Mesendoderm (in vitro differentiated cells): Measurements from ENCODE around the gene PILRA.
A peak's percentile ranks its signal among the peaks of the same experiment; 100 is the strongest.

Source experiments
- DNase-seq: peaks from one replicate; pipeline ENCODE4 v3.0.0; 2013
- H2AK5ac ChIP-seq: 2 replicates; pipeline ENCODE4 v1.6.1; 2013; ENCODE audit warnings: low read length, inconsistent platforms
- H2BK120ac ChIP-seq: 2 replicates; pipeline ENCODE4 v1.6.1; 2013; ENCODE audit warnings: low read depth, mild to moderate bottlenecking, low read length, moderate library complexity, mixed read lengths
- H2BK15ac ChIP-seq: replicated peaks from 2 replicates; pipeline ENCODE4 v1.6.1; 2013; ENCODE audit warnings: low read depth, mild to moderate bottlenecking, moderate library complexity
- H2BK5ac ChIP-seq: 2 replicates; pipeline ENCODE4 v1.6.1; 2013; ENCODE audit warnings: low read length, inconsistent platforms
- H3K18ac ChIP-seq: 2 replicates; pipeline ENCODE4 v1.6.1; 2013; ENCODE audit warnings: mild to moderate bottlenecking, low read length, mixed read lengths
- H3K23ac ChIP-seq: one replicate; pipeline ENCODE4 v1.6.1; 2013; ENCODE audit warnings: low read length
- H3K27ac ChIP-seq: 2 replicates; pipeline ENCODE4 v1.5.1; 2013; ENCODE audit warnings: low read depth, mild to moderate bottlenecking, inconsistent platforms, low read length, moderate library complexity
- H3K27me3 ChIP-seq: 2 replicates; pipeline ENCODE4 v1.6.1; 2013; ENCODE audit warnings: low read length, control low read depth, mild to moderate bottlenecking, inconsistent platforms; ENCODE audit not compliant: insufficient read depth, poor library complexity
- H3K36me3 ChIP-seq: 2 replicates; pipeline ENCODE4 v1.6.1; 2013; ENCODE audit warnings: low read length, inconsistent platforms; ENCODE audit not compliant: control insufficient read depth, insufficient read depth
- H3K4ac ChIP-seq: one replicate; pipeline ENCODE4 v1.6.1; 2013; ENCODE audit warnings: low read depth, mild to moderate bottlenecking, low read length, moderate library complexity
- H3K4me1 ChIP-seq: 2 replicates; pipeline ENCODE4 v1.6.1; 2013; ENCODE audit warnings: low read depth, low read length, inconsistent platforms; ENCODE audit not compliant: control insufficient read depth
- H3K4me2 ChIP-seq: 2 replicates; pipeline ENCODE4 v1.6.1; 2013; ENCODE audit warnings: low read length
- H3K4me3 ChIP-seq: 2 replicates; pipeline ENCODE4 v1.5.1; 2013; ENCODE audit warnings: mild to moderate bottlenecking, low read length
- H3K56ac ChIP-seq: one replicate; pipeline ENCODE4 v1.6.1; 2013; ENCODE audit warnings: low read length
- H3K79me1 ChIP-seq: 2 replicates; pipeline ENCODE4 v1.6.1; 2013; ENCODE audit warnings: low read length, inconsistent platforms
- H3K79me2 ChIP-seq: 2 replicates; pipeline ENCODE4 v1.6.1; 2013; ENCODE audit warnings: mild to moderate bottlenecking, low read length; ENCODE audit not compliant: control insufficient read depth, insufficient read depth
- H3K9ac ChIP-seq: 2 replicates; pipeline ENCODE4 v1.6.1; 2013; ENCODE audit warnings: low read length, inconsistent platforms
- H4K5ac ChIP-seq: one replicate; pipeline ENCODE4 v1.6.1; 2013; ENCODE audit warnings: low read length
- H4K8ac ChIP-seq: one replicate; pipeline ENCODE4 v1.6.1; 2013; ENCODE audit warnings: low read depth, mild to moderate bottlenecking, control low read depth, low read length, moderate library complexity
- WGBS: extraction: QIAGEN DNeasy Blood & Tissue Kit; methylation state at CpG from one replicate; pipeline ENCODE4 v1.1.7; 2013; ENCODE audit warnings: low lambda C conversion rate, missing lambda C conversion rate; ENCODE audit not compliant: insufficient coverage; ENCODE audit errors: extremely low coverage; 5-methylcytosine and 5-hydroxymethylcytosine counted together

PILRA gene

GRCh38 chr7:100432621-100433275, 59.5 kb downstream of the PILRA start:
- no peak overlapping the region for H2BK120ac ChIP-seq
- DNase-seq = no peak
- H3K4ac ChIP-seq = no peak overlapping the region
- H3K9ac ChIP-seq = peak overlapping the region; percentile 80
- peak overlapping the region; percentile 6 for H3K4me2 ChIP-seq
- no peak overlapping the region for H3K4me3 ChIP-seq
- H3K79me2 ChIP-seq = peaks cover 48% of the 10 kb centered on the region
- peaks cover 12% of the 10 kb centered on the region for H3K4me1 ChIP-seq
- H2BK15ac ChIP-seq = no peak overlapping the region
- peak overlapping the region; percentile 26 for H3K27ac ChIP-seq
- no peak overlapping the region for H2AK5ac ChIP-seq
- no peaks in the 10 kb centered on the region for H3K27me3 ChIP-seq
- peaks cover 30% of the 10 kb centered on the region for H3K79me1 ChIP-seq
- no CpG with 5 or more reads among the region's 21 CpGs for WGBS
- no peak overlapping the region for H4K8ac ChIP-seq
- H3K23ac ChIP-seq = no peak overlapping the region
- peaks cover 5% of the 10 kb centered on the region for H3K36me3 ChIP-seq
- no peak overlapping the region for H4K5ac ChIP-seq
- H3K56ac ChIP-seq = peak overlapping the region; percentile 90
- H3K18ac ChIP-seq = no peak overlapping the region
- H2BK5ac ChIP-seq = no peak overlapping the region

DNA sequence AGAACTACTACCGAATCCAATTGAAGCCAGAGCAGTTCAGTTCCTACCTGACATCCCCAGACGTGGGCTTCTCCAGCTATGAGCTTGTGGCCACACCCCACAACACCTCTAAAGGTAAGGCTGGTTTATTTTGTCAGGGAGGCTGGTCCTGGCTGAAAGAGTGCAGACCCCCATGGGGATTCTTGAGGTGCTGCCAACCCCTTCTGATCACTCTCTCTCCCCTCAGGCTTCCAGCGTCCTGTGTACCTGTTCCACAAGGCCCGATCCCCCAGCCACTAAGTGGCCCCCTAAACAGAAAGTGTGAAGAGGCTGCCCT, 59.9 kb downstream of the PILRA start:
- Histone ChIP-seq H3K36me3 (peaks cover 5% of the 10 kb centered on the region), H3K18ac (no peak overlapping the region), H3K56ac (no peak overlapping the region), H2AK5ac (no peak overlapping the region), H2BK15ac (no peak overlapping the region), H3K23ac (no peak overlapping the region), H4K5ac (no peak overlapping the region), H3K4ac (no peak overlapping the region), H3K27ac (no peak overlapping the region), H3K9ac (no peak overlapping the region), H3K4me1 (peaks cover 12% of the 10 kb centered on the region), H3K27me3 (no peaks in the 10 kb centered on the region), H3K4me2 (no peak overlapping the region), H3K79me2 (peaks cover 48% of the 10 kb centered on the region), H3K79me1 (peaks cover 30% of the 10 kb centered on the region), H3K4me3 (no peak overlapping the region), H2BK5ac (no peak overlapping the region), H2BK120ac (no peak overlapping the region), H4K8ac (no peak overlapping the region)
- no peak for DNase-seq
- no CpG with 5 or more reads among the region's 4 CpGs for WGBS

DNA sequence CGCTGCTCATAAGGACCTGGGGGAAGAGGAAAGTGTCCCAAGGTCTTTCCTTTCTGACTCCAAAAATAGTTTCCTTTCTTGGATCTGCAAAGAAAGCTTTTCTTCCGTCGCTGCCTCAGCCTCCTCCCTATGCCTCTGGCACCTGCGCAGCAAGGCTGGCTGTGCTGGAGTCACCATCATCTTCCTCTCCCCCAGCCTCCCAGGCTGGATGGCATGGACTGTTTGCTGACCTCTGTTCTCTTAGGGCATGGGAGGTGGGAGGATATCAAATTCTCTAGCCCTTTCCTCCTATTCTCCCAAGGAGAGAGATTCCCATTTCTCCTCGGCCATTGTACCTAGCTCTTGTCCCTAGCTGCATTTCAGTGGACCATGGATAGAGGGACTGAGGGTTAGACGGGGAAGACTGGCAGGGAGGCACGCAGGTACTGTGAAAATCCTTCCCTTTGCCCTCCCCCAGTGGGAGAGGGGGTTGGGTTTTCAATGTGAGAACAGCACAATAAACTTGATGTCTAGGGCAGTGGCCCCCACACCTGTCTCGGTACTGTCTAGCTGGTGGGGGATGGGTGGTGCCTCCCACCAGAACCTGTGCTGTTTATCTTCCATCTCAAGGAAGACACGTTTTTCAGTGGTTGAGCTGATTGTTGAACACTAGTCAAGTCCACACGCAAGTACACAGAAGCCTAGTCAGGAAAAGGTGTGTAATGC, 60.5 kb downstream of the PILRA start:
- Histone ChIP-seq H3K18ac (no peak overlapping the region), H3K9ac (no peak overlapping the region), H3K4me3 (no peak overlapping the region), H3K23ac (no peak overlapping the region), H2BK15ac (no peak overlapping the region), H2BK5ac (no peak overlapping the region), H4K5ac (no peak overlapping the region), H2AK5ac (no peak overlapping the region), H3K56ac (no peak overlapping the region), H2BK120ac (no peak overlapping the region), H3K4ac (no peak overlapping the region), H3K79me1 (peaks cover 30% of the 10 kb centered on the region), H3K27me3 (no peaks in the 10 kb centered on the region), H3K27ac (no peak overlapping the region), H4K8ac (no peak overlapping the region), H3K36me3 (peaks cover 5% of the 10 kb centered on the region), H3K4me1 (peaks cover 12% of the 10 kb centered on the region), H3K79me2 (peaks cover 48% of the 10 kb centered on the region), H3K4me2 (no peak overlapping the region)
- no peak for DNase-seq
- WGBS = no CpG with 5 or more reads among the region's 10 CpGs

DNA sequence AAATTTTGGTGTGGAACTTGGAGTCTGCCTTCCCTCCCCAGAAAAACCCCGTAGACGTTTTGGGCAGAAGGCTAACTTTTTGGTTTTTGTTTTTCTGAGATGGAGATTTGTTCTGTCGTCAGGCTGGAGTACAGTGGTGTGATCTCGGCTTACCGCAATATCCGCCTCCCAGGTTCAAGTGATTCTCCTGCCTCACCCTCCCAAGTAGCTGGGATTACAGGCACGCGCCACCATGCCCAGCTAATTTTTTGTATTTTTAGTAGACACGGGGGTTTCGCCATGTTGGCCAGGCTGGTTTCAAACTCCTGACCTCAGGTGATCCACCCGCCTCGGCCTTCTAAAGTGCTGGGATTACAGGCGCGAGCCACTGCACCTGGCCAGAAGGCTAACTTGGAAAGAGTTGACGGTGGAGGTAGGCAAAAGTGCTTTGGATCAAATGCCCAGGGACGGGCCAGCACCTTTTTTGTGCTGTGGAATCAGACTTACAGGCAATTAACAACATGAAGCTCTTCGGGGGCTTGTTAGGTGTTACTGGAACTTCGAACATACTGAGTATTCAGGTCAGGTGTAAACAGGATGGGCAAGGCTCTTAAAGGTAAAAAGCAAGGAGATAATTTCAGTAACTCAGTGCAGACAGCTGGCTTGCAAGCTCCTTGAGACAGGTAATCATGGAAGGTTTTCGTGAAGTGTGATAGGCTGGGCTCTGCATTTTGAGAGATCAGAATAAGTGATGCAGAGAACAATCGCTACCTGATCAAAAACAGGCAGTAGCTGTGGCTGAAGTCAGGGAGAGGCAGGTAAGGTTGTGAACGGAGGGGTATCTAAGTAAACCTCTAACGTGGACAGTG, 61.2 kb downstream of the PILRA start:
- no peak overlapping the region for H2BK120ac ChIP-seq
- H3K56ac ChIP-seq = peak overlapping the region; percentile 45
- no peak overlapping the region for H2BK15ac ChIP-seq
- no peak overlapping the region for H4K8ac ChIP-seq
- H4K5ac ChIP-seq = no peak overlapping the region
- WGBS = no CpG with 5 or more reads among the region's 22 CpGs
- no peak overlapping the region for H3K4ac ChIP-seq
- no peak overlapping the region for H2BK5ac ChIP-seq
- no peak overlapping the region for H2AK5ac ChIP-seq
- no peak overlapping the region for H3K23ac ChIP-seq
- H3K4me1 ChIP-seq = peaks cover 12% of the 10 kb centered on the region
- H3K4me2 ChIP-seq = peak overlapping the region; percentile 83
- H3K27me3 ChIP-seq = no peaks in the 10 kb centered on the region
- H3K9ac ChIP-seq = peak overlapping the region; percentile 86
- H3K27ac ChIP-seq = no peak overlapping the region
- peaks cover 5% of the 10 kb centered on the region for H3K36me3 ChIP-seq
- peak overlapping the region; percentile 66 for H3K4me3 ChIP-seq
- no peak overlapping the region for H3K18ac ChIP-seq
- H3K79me2 ChIP-seq = peaks cover 48% of the 10 kb centered on the region
- peaks cover 30% of the 10 kb centered on the region for H3K79me1 ChIP-seq
- DNase-seq = no peak

GRCh38 chr7:100435401-100436304, 62.4 kb downstream of the PILRA start:
- H3K18ac ChIP-seq = peak overlapping the region; percentile 89
- peaks cover 12% of the 10 kb centered on the region for H3K4me1 ChIP-seq
- H3K36me3 ChIP-seq = peaks cover 5% of the 10 kb centered on the region
- peaks cover 41% of the 10 kb centered on the region for H3K79me2 ChIP-seq
- peak overlapping the region; percentile 93 for H3K56ac ChIP-seq
- peak overlapping the region; percentile 72 for H3K23ac ChIP-seq
- H2BK5ac ChIP-seq = peak overlapping the region; percentile 61
- no peak overlapping the region for H4K8ac ChIP-seq
- H2BK15ac ChIP-seq = no peak overlapping the region
- H4K5ac ChIP-seq = no peak overlapping the region
- no peak overlapping the region for H2AK5ac ChIP-seq
- H3K4me3 ChIP-seq = peak overlapping the region; percentile 66
- no CpG with 5 or more reads among the region's 81 CpGs for WGBS
- H3K27me3 ChIP-seq = no peaks in the 10 kb centered on the region
- peak overlapping the region; percentile 86 for H3K9ac ChIP-seq
- H3K27ac ChIP-seq = peak overlapping the region; percentile 92
- H2BK120ac ChIP-seq = no peak overlapping the region
- H3K4me2 ChIP-seq = peak overlapping the region; percentile 83
- DNase-seq = peak; percentile 54
- H3K4ac ChIP-seq = peak overlapping the region; percentile 63
- peaks cover 30% of the 10 kb centered on the region for H3K79me1 ChIP-seq
